ENCODE measurements around the gene TMEM63B. TPM values are rescaled to one million over a fixed set of nuclear protein-coding genes. Genes with fewer than 3 reads are reported as not detected.

TMEM63B gene
- total and polyA plus RNA-seq, 2 of the 8 experiments (the other 6 are each of a cell fraction or from before 2014, with no cell fraction given): 61.1 to 96.8 TPM

DNA sequence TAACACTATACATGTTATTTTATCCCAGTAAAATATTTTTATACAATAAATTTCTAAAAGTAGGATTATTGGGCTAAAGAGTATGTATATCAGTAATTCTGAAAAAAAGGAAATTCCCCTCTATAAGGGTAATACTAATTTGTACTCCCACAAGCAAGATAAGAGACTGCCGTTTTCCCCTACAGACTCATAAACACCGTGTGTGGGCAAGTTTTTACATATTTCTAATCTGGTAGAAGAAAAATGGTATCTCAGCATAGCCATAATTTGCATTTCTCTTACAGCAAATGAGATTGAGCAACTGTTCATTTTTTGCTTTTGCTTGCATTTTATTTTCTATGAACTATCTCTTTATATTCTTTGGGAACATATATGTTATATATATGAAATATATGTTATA, 63.4 kb downstream of the TMEM63B start:
- Histone ChIP-seq H4K5ac (ENCODE audit: insufficient read length, low read depth, low read length) (no peak overlapping the region), H2BK20ac (ENCODE audit: low read length) (no peak overlapping the region), H3K36me3 (ENCODE audit: control insufficient read depth in 2 of 4, insufficient read depth in 4 of 4, low read length in 3 of 4) (no peaks in the 10 kb centered on the region), H2AK5ac (ENCODE audit: low read depth, low read length) (no peak overlapping the region), H3K4me3 (ENCODE audit: extremely low read depth in 1 of 4, insufficient read depth in 2 of 4, low read depth in 3 of 4, low read length in 4 of 4) (no peak overlapping the region), H3K23ac (ENCODE audit: insufficient read length) (no peak overlapping the region), H3K9me3 (ENCODE audit: insufficient read depth in 2 of 2, low read depth in 1 of 2, low read length in 1 of 2) (no peaks in the 10 kb centered on the region), H2BK12ac (ENCODE audit: low read depth, low read length) (no peak overlapping the region), H2BK120ac (replicated peaks; ENCODE audit: low read depth, low read length) (no peak overlapping the region), H3K79me2 (ENCODE audit: control insufficient read depth in 1 of 2, insufficient read depth in 2 of 2, low read length in 2 of 2) (no peaks in the 10 kb centered on the region), H2AFZ (ENCODE audit: low read length) (no peak overlapping the region), H3K79me1 (ENCODE audit: low read depth, low read length) (no peaks in the 10 kb centered on the region), H3K56ac (replicated peaks; ENCODE audit: insufficient read length, low read depth, low read length) (no peak overlapping the region), H3K23me2 (ENCODE audit: low read depth, low read length) (peaks cover 3% of the 10 kb centered on the region; the same call in 1 of the 2 replicates), H4K91ac (replicated peaks; ENCODE audit: insufficient read length, low read length) (no peak overlapping the region), H3K4me1 (replicated peaks in 1 of 4; ENCODE audit: control insufficient read depth in 3 of 4, insufficient read depth in 4 of 4, low read length in 3 of 4) (peaks cover 4 to 15% (median 6%) of the 10 kb centered on the region in 4 experiments), H3K4me2 (ENCODE audit: insufficient read depth in 1 of 2, low read depth in 2 of 2, low read length in 2 of 2) (no peak overlapping the region), H2BK5ac (ENCODE audit: low read depth, low read length) (no peak overlapping the region), H3K14ac (ENCODE audit: insufficient read length) (no peak overlapping the region), H4K20me1 (replicated peaks in 1 of 2; ENCODE audit: control insufficient read depth in 1 of 2, insufficient read depth in 2 of 2, low read length in 2 of 2) (no peaks in the 10 kb centered on the region), H3K27me3 (replicated peaks in 1 of 4; ENCODE audit: control insufficient read depth in 3 of 4, extremely low read depth in 1 of 4, insufficient read depth in 3 of 4, low read length in 3 of 4) (no peaks in the 10 kb centered on the region; a peak in 1 of 7 replicates), H3K18ac (ENCODE audit: extremely low read depth, low read length) (no peak overlapping the region), H3K4ac (replicated peaks; ENCODE audit: insufficient read length, low read depth, low read length) (no peak overlapping the region), H2BK15ac (ENCODE audit: low read length) (no peak overlapping the region), H3K9ac (replicated peaks in 1 of 4; ENCODE audit: extremely low read depth in 1 of 4, low read depth in 3 of 4, low read length in 3 of 4) (no peak overlapping the region), H3K27ac (ENCODE audit: low read depth, low read length) (no peak overlapping the region), H4K8ac (ENCODE audit: extremely low read depth, insufficient read depth, low read length) (no peak overlapping the region)
- ChIA-PET POLR2A (ENCODE audit: partially characterized antibody) (interaction anchor here (1.5 to 3.2 kb wide), 3 partner anchors 11 to 37 kb away, joined by 4 to 19 read pairs (median 7); no protein-coding TSS in a partner anchor), CTCF (ENCODE audit: partially characterized antibody) (interaction anchor here (0.7 to 7.6 kb wide), 6 partner anchors 11 to 47 kb away, joined by 3 to 41 read pairs (median 6); partner anchors contain the start of gene SLC29A1)
- FAIRE-seq: no peak
- TF ChIP-seq SIRT6 (IDR thresholded peaks at IDR 0.05; ENCODE audit: low read length) (no peak), ASH2L (IDR thresholded peaks at IDR 0.05; ENCODE audit: low read length) (no peak), KDM4A (IDR thresholded peaks at IDR 0.05; ENCODE audit: low read depth, low read length, severe bottlenecking) (no peak), ZNF274 (IDR thresholded peaks at IDR 0.05; ENCODE audit: borderline replicate concordance, extremely low read depth, low read length) (no peak), NANOG (IDR thresholded peaks at IDR 0.05; ENCODE audit: insufficient read depth, low read depth, low read length, poor library complexity, severe bottlenecking) (no peak)
- DNase-seq (ENCODE audit: low read depth in 1 of 2, low spot score in 2 of 2): no peak
- WGBS, 2 experiments (ENCODE audit: extremely low coverage in 1 of 2, insufficient coverage in 1 of 2, insufficient read length in 1 of 2, insufficient replicate concordance in 2 of 2, low coverage in 1 of 2, low lambda C conversion rate in 2 of 2, missing lambda C conversion rate in 1 of 2): 96% methylated on average over 2 of the region's 2 CpGs; no CpG with 5 or more reads in 1 of the 2 experiments

All from H1 (cell line).